HG03060 (cell line): ENCODE measurements around the gene COQ6.
"Not testable (repeated sequence)": the region's sequence is repeated elsewhere in the genome, so short reads cannot be mapped to it uniquely, and the experiment has no call there.

Source experiments
- ATAC-seq: cut with Tn5 transposase; IDR thresholded peaks from one replicate; pipeline ENCODE4 v1.9.1; 2021; ENCODE audit warnings: low read depth, moderate number of reproducible peaks; ENCODE audit not compliant: unreplicated experiment

Gene COQ6

GRCh38 chr14:73949752-73950734, at the start of gene COQ6, which contains the start of gene FAM161B:
COQ6 (plus strand) TSS chr14:73950302; CDS start chr14:73950333, 31 bp downstream.
FAM161B (minus strand) TSS chr14:73950094; CDS start chr14:73950026, 68 bp downstream.
- peak; percentile 76 for ATAC-seq

GRCh38 chr14:73903028-73903427, 47.1 kb upstream of the COQ6 start:
- no peak for ATAC-seq

- ATAC-seq = no peak
Observed at GRCh38 chr14:73909681-73910080, 40.4 kb upstream of the COQ6 start.

- ATAC-seq = no peak
Observed at GRCh38 chr14:73913256-73913655, 36.8 kb upstream of the COQ6 start.

- ATAC-seq = no peak
Observed at GRCh38 chr14:73916324-73916723, 33.8 kb upstream of the COQ6 start.

GRCh38 chr14:73919457-73919856, 30.6 kb upstream of the COQ6 start:
- not testable (repeated sequence) for ATAC-seq

- no peak for ATAC-seq
Observed at GRCh38 chr14:73924337-73924736, 25.8 kb upstream of the COQ6 start.

- no peak for ATAC-seq
Observed at GRCh38 chr14:73935666-73936065, 14.4 kb upstream of the COQ6 start.

GRCh38 chr14:73936548-73936947, 13.6 kb upstream of the COQ6 start:
- ATAC-seq = no peak

GRCh38 chr14:73937012-73937411, 13.1 kb upstream of the COQ6 start:
- no peak for ATAC-seq

GRCh38 chr14:73942180-73942579, 7.9 kb upstream of the COQ6 start:
- ATAC-seq = no peak

- no peak for ATAC-seq
Observed at GRCh38 chr14:73943083-73943482, 7.0 kb upstream of the COQ6 start.

GRCh38 chr14:73944432-73945158, 5.5 kb upstream of the COQ6 start:
- ATAC-seq = no peak

GRCh38 chr14:73945159-73945670, 4.9 kb upstream of the COQ6 start:
- ATAC-seq = no peak

GRCh38 chr14:73953731-73954130, 3.6 kb downstream of the COQ6 start:
- ATAC-seq = no peak

GRCh38 chr14:73955674-73956073, 5.6 kb downstream of the COQ6 start:
- no peak for ATAC-seq

GRCh38 chr14:73958591-73958990, 8.5 kb downstream of the COQ6 start:
- ATAC-seq = no peak

- no peak for ATAC-seq
Observed at GRCh38 chr14:73961192-73961591, 11.1 kb downstream of the COQ6 start.

GRCh38 chr14:73965216-73965615, 15.1 kb downstream of the COQ6 start:
- no peak for ATAC-seq

- ATAC-seq = no peak
Observed at GRCh38 chr14:73968885-73969284, 18.8 kb downstream of the COQ6 start.

- ATAC-seq = no peak
Observed at GRCh38 chr14:73973497-73973896, 23.4 kb downstream of the COQ6 start.
